Omental fat pad (tissue), 4 donors: ENCODE data around the gene SLAMF9. TPM values are rescaled to one million over a fixed set of nuclear protein-coding genes. Genes with fewer than 3 reads are reported as not detected.

Experiments used
- ATAC-seq: fragments of 150-250 bp; one replicate; pipeline ENCODE4 v1.9.1; 2016; ENCODE audit warnings: mild to moderate bottlenecking, moderate library complexity; ENCODE audit not compliant: low FRiP score
- DNase-seq: peaks from one replicate; pipeline ENCODE4 v3.0.0-alpha.2; 2019; ENCODE audit warnings: low spot score
- total RNA-seq, 4 donors: library from RNA; depleted of rRNA; stranded (reverse); fragments of >200 nt; gene quantifications; one replicate each; pipeline ENCODE4 v1.1.0, GENCODE V29; 2016
- TF ChIP-seq, protein P1 (sequence below), 3 donors: fragments of 450-650 bp; IDR thresholded peaks; one replicate each; pipeline ENCODE4 v1.5.1; 2016 to 2017; ENCODE audit warnings: antibody characterized with exemption in 3 of 3, mild to moderate bottlenecking in 3 of 3, moderate library complexity in 2 of 3

Gene SLAMF9
- total RNA-seq, 4 donors from 2014 or later: 0.56 to 7.2 (median 1.0) TPM; not detected in 1

GRCh38 chr1:159968901-159969300, 14.9 kb upstream of the SLAMF9 start:
- DNase-seq: no peak
- TF ChIP-seq, protein P1, sequence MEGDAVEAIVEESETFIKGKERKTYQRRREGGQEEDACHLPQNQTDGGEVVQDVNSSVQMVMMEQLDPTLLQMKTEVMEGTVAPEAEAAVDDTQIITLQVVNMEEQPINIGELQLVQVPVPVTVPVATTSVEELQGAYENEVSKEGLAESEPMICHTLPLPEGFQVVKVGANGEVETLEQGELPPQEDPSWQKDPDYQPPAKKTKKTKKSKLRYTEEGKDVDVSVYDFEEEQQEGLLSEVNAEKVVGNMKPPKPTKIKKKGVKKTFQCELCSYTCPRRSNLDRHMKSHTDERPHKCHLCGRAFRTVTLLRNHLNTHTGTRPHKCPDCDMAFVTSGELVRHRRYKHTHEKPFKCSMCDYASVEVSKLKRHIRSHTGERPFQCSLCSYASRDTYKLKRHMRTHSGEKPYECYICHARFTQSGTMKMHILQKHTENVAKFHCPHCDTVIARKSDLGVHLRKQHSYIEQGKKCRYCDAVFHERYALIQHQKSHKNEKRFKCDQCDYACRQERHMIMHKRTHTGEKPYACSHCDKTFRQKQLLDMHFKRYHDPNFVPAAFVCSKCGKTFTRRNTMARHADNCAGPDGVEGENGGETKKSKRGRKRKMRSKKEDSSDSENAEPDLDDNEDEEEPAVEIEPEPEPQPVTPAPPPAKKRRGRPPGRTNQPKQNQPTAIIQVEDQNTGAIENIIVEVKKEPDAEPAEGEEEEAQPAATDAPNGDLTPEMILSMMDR (IDR thresholded peaks at IDR 0.05): no peak

GRCh38 chr1:159965263-159965662, 11.2 kb upstream of the SLAMF9 start:
- DNase-seq (no peak), ATAC-seq (no peak)
- TF ChIP-seq, protein P1 (IDR thresholded peaks at IDR 0.05): no peak

More at GRCh38 chr1:159968901-159969300, 14.9 kb upstream of the SLAMF9 start:
- no peak for ATAC-seq

DNA sequence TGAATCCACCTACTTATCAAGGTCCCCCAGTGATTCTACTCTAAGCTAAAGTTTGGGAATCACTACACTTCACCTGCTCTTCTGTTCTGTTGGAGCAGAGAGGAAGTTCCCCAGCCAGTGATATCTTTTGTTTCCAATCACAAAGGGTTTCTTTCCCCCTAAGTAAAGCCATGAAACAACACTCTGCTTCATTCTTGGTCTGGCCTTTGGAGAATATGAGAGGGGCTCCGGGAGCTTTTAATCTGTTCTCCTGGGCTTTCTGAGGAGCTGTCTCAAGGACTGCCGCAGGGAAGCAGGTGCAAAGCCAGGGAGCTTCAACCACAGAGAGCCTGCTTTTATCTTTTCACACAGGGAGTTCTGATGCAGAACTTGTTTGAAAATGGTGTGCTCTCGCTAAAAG, 10.1 kb upstream of the SLAMF9 start:
- ATAC-seq: no peak
- TF ChIP-seq, protein P1 (IDR thresholded peaks at IDR 0.05): no peak
- no peak for DNase-seq

DNA sequence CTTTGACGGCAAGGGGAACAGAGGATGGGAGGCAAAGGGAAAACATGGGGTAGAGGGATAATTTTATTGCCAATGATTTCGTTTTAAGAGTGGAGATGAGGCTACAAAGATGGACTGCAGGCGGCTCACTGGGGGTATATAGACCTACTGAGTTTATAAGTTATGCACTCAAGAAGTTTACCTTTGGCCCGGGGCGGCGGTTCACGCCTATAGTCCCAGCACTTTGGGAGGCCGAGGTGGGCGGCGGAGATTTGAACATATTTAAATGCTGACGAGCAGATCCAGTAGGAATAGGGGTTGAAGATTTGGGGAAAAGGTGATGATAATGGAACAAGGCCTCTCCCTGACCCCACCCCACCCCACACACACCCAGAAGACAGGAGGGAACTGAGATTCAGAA, 8.1 kb upstream of the SLAMF9 start:
- TF ChIP-seq, protein P1 (IDR thresholded peaks at IDR 0.05): no peak
- DNase-seq: no peak
- ATAC-seq: no peak

GRCh38 chr1:159961636-159962035, 7.6 kb upstream of the SLAMF9 start:
- no peak for ATAC-seq
- no peak for DNase-seq
- TF ChIP-seq, protein P1 (IDR thresholded peaks at IDR 0.05): no peak

GRCh38 chr1:159960721-159961381, 6.8 kb upstream of the SLAMF9 start:
- TF ChIP-seq, protein P1 (IDR thresholded peaks at IDR 0.05): no peak
- ATAC-seq (peak; percentile 94), DNase-seq (no peak)

DNA sequence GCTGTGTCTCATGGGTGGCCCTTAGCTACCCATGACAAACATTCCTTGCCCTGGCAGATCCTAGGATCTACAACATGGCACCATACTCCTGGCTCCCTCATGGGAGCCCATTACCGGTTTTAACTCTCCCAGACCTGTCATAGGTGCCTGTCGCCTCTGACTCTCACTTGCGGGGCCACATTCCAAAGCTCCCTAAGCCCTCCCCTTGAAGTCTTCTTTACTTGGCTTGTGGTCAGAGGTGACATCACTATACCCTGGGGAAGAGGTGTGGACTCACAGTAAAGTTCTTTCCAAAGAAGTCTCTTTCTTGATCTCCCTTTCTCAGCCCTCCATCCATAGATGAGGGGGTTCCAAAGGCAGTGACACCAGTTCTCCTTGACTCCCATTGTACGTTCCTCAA, 5.4 kb upstream of the SLAMF9 start:
- DNase-seq (no peak), ATAC-seq (no peak)
- TF ChIP-seq, protein P1 (IDR thresholded peaks at IDR 0.05): no peak
